Psoas muscle (tissue), 8 donors: ENCODE results near the gene ATXN10. TPM values are rescaled to one million over a fixed set of nuclear protein-coding genes. Genes with fewer than 3 reads are reported as not detected.

Experiments
- ATAC-seq, 4 donors: fragments of 200-7000 bp; cut with Tn5 transposase; one replicate each; pipeline ENCODE4 v1.9.1; 2020; ENCODE audit warnings: moderate library complexity in 3 of 4, mild to moderate bottlenecking in 2 of 4
- DNase-seq, 2 donors: peaks; one replicate each; pipeline ENCODE4 v3.0.0-alpha.2; 2020
- H3K27ac ChIP-seq: fragments of 200-600 bp; one replicate; pipeline ENCODE4 v1.8.0; 2022
- H3K27me3 ChIP-seq, 3 donors: fragments of 200-600 bp in 1 of 3; one replicate each; pipeline versions ENCODE4 v1.6.1 to v1.8.0; 2013 to 2022; ENCODE audit warnings: low read length in 2 of 3, mild to moderate bottlenecking in 2 of 3, moderate library complexity in 1 of 3; ENCODE audit not compliant: insufficient read depth in 3 of 3
- H3K36me3 ChIP-seq, 2 donors: fragments of 200-600 bp in 1 of 2; one replicate each; pipeline versions ENCODE4 v1.6.1 to v1.8.0; 2013 to 2022; ENCODE audit warnings: low read depth in 1 of 2, mild to moderate bottlenecking in 1 of 2, moderate library complexity in 1 of 2; ENCODE audit not compliant: insufficient read depth in 1 of 2
- H3K4me1 ChIP-seq: fragments of 200-600 bp; one replicate; pipeline ENCODE4 v1.8.0; 2022
- H3K4me3 ChIP-seq: fragments of 200-600 bp; one replicate; pipeline ENCODE4 v1.8.0; 2022; ENCODE audit warnings: mild to moderate bottlenecking
- H3K9me3 ChIP-seq: fragments of 200-600 bp; one replicate; pipeline ENCODE4 v1.8.0; 2022
- WGBS, 3 donors: extraction: QIAGEN DNeasy Blood & Tissue Kit; methylation state at CpG; one replicate each; pipeline versions ENCODE4 v1.1.6 to v1.1.7; 2013; 5-methylcytosine and 5-hydroxymethylcytosine counted together
- intact Hi-C, 2 donors: fragments of 100-400 bp; cut with DNase I; formaldehyde crosslinking; loops; one replicate each; pipeline versions ENCODE4 v1.11.0 to v1.14.2; 2022
- polyA plus RNA-seq, 3 donors: library from polyadenylated mRNA; stranded (reverse); fragments of 200-250 nt; gene quantifications; one replicate each; pipeline ENCODE4 v1.2.3, GENCODE V29; 2013
- total RNA-seq, 4 donors: library from RNA; stranded (reverse); fragmentation: NEBNext Ultra II Directional in 2 of 4; extraction: Animal tissue kit (Norgen Biotek cat#: 25700) in 2 of 4; gene quantifications; one replicate each; pipeline versions ENCODE4 v1.2.1 to v1.2.4, GENCODE V29; 2021 to 2023
- TF ChIP-seq, protein P1 (sequence below): fragments of 200-600 bp; IDR thresholded peaks from one replicate; pipeline ENCODE4 v1.8.0; 2022; ENCODE audit warnings: antibody characterized with exemption
- donor health status: healthy with polysubstance abuse.
- donor health status: DM: no; HTN: no; CAD: no; lungs with moderate emphysema.
- donor health status: Bipolar disorder and iron deficiency.
- donor health status: healthy.
- donor health status: DM: yes; HTN: yes; CAD: no.
- donor health status: DM: no; HTN: no; CAD: no.
- donor health status: DM: no; HTN: no; CAD: no.
- donor health status: DM: yes; HTN: yes; CAD: no.

ATXN10 gene
- total and polyA plus RNA-seq, 7 donors: 57.7 to 173 (median 115) TPM

DNA sequence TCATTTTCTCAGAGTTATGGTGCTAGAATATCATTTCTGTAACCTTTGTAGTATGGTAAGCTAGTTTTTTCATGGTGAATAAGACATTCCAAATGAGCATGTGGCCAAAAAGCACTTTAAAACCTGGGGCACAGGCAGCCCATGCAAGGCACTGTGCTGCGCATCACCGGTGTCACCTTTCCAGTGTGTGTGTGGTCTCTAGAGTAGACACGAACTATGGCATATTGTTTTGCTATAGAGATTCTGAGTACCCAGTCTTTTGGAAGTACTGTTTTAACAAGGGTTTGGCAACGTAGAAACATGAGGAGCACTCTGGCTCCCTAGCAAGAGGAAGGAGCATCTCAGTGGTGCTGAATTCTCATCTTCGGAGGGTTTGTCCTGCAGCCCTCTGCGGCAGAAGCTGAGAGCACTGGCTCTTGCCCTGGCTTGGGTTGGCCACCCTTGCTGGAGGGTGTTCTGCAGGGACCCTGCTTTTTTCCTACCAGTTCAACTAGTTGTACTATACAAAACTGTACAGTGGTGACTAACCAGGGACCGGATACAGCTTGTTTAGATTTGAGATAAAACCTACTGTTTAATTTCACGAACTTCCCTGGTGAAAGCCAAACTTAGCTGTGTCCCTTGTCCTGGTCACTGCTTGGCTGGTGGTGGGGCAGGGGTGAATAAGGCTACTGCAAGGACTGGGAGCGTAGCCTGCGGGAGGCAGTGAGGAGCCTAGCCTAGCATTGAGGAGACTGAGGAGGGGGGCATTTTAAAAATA lies 135.7 kb downstream of the ATXN10 start:
- H3K27ac ChIP-seq: no peak overlapping the region
- no peaks in the 10 kb centered on the region for H3K27me3 ChIP-seq
- no peaks in the 10 kb centered on the region for H3K4me1 ChIP-seq
- peaks cover 0 to 29% of the 10 kb centered on the region in 2 donors for H3K36me3 ChIP-seq
- 88 to 95% (median 90%) methylated on average over 10 of the region's 10 CpGs for WGBS, 3 donors
- no peak for DNase-seq
- H3K9me3 ChIP-seq: no peaks in the 10 kb centered on the region
- intact Hi-C loops: no loop called here
- TF ChIP-seq, protein P1, sequence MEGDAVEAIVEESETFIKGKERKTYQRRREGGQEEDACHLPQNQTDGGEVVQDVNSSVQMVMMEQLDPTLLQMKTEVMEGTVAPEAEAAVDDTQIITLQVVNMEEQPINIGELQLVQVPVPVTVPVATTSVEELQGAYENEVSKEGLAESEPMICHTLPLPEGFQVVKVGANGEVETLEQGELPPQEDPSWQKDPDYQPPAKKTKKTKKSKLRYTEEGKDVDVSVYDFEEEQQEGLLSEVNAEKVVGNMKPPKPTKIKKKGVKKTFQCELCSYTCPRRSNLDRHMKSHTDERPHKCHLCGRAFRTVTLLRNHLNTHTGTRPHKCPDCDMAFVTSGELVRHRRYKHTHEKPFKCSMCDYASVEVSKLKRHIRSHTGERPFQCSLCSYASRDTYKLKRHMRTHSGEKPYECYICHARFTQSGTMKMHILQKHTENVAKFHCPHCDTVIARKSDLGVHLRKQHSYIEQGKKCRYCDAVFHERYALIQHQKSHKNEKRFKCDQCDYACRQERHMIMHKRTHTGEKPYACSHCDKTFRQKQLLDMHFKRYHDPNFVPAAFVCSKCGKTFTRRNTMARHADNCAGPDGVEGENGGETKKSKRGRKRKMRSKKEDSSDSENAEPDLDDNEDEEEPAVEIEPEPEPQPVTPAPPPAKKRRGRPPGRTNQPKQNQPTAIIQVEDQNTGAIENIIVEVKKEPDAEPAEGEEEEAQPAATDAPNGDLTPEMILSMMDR: no peak
- no peak overlapping the region for H3K4me3 ChIP-seq
- ATAC-seq: no peak

DNA sequence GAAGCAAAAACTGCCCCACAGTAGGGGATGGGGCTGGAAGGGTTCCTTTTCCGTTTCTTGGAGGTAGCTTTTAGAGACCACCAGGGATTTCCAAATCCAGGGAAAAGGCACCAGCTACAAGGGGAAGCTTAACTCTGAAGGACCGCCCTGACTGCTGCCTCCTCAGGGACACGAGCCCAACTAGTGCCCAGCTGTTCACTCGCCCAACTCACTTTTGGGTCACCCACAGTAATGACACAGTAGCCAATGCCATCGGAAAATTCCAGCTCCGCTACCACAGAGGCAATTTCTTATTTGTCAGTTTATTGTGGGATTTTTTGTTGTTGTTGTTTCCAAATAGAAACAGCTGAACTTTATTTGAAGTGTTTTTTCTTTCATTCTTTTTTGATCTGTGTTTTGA lies 141.3 kb downstream of the ATXN10 start:
- Histone ChIP-seq H3K36me3 (peaks cover 0 to 29% of the 10 kb centered on the region in 2 donors), H3K9me3 (no peaks in the 10 kb centered on the region)
- WGBS, 3 donors: 82 to 89% (median 85%) methylated on average over 6 of the region's 6 CpGs

DNA sequence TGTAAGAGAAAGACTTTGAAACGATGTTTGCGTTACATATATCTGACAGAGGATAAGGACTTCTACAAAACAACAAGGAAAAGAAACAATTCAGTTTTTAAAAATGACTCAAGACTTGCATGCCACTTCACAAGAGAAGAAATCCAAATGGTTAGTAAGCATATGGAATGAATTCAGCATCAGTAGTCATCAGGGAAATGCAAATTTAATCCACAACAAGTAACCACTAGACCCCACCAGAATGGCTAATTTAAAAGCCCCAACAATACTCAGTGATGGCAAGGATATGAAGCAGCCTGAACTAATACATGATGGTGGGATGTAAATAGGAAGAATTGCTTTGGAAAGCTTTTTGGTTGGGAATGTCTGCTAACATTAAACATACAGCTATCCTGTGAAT lies 142.6 kb downstream of the ATXN10 start:
- H3K36me3 ChIP-seq: peaks cover 0 to 22% of the 10 kb centered on the region in 2 donors
- WGBS, 3 donors: 93 to 99% (median 99%) methylated on average over 2 of the region's 2 CpGs

More for the DNA sequence above, 141.3 kb downstream of the ATXN10 start:
- ATAC-seq (peak in 1 of 4 donors; percentile 34), DNase-seq (no peak)
- no peak overlapping the region for H3K4me3 ChIP-seq
- no peak overlapping the region for H3K27ac ChIP-seq
- no peaks in the 10 kb centered on the region for H3K27me3 ChIP-seq
- TF ChIP-seq, protein P1: no peak
- intact Hi-C loops: no loop called here
- peaks cover 4% of the 10 kb centered on the region for H3K4me1 ChIP-seq

DNA sequence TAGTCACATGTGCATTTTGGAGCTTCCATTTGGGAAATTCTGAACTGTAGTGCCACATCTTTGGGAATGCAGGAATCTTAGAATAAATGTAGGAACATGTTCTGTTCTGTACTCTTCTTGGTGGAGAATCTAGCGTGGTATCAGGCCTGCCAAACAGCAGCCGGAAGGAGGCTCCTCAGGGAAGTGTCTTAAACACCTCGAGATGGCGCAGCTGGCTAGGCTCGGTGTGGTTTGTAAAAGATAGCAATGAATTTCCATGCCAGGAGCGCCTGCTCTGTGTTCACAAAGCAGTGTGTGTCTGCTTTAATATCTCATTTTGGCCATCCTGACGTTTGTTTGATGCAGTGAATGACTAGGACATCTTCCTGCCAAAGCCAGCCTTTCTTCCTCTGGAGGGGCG lies 145.1 kb downstream of the ATXN10 start:
- peaks cover 3 to 19% of the 10 kb centered on the region in 2 donors for H3K36me3 ChIP-seq
- ATAC-seq (no peak), DNase-seq (no peak)
- H3K4me3 ChIP-seq: no peak overlapping the region
- H3K4me1 ChIP-seq: peaks cover 5% of the 10 kb centered on the region
- H3K9me3 ChIP-seq: no peaks in the 10 kb centered on the region
- 83 to 88% (median 86%) methylated on average over 8 of the region's 8 CpGs for WGBS, 3 donors
- TF ChIP-seq, protein P1: no peak
- no peak overlapping the region for H3K27ac ChIP-seq
- H3K27me3 ChIP-seq: no peaks in the 10 kb centered on the region
- intact Hi-C loops: no loop called here

More for the DNA sequence above, 142.6 kb downstream of the ATXN10 start:
- no peak overlapping the region for H3K4me3 ChIP-seq
- ATAC-seq (no peak), DNase-seq (no peak)
- no peaks in the 10 kb centered on the region for H3K9me3 ChIP-seq
- H3K4me1 ChIP-seq: peaks cover 5% of the 10 kb centered on the region
- H3K27me3 ChIP-seq: no peaks in the 10 kb centered on the region
- intact Hi-C loops: no loop called here
- H3K27ac ChIP-seq: no peak overlapping the region
- TF ChIP-seq, protein P1: no peak
